MM.1S (cell line): ENCODE results near the gene DLG4.

Experiments used
- CTCF ChIP-seq: fragments of 300-600 bp; sonication (generic); IDR thresholded peaks from 2 replicates; pipeline ENCODE4 v1.5.1; 2016; ENCODE audit warnings: antibody characterized with exemption, low read length, mixed read lengths
- EZH2phosphoT487 ChIP-seq: fragments of 300-600 bp; sonication (generic); IDR thresholded peaks from 2 replicates; pipeline ENCODE4 v1.6.1; 2018; ENCODE audit warnings: antibody characterized with exemption, low read length

- TF ChIP-seq CTCF (no peak), EZH2phosphoT487 (no peak)
Observed at GRCh38 chr17:7239091-7240027, 19.7 kb upstream of the DLG4 start, which contains the start of gene PHF23.
